HepG2 (cell line): ENCODE measurements around the gene ZNF185. TPM values are rescaled to one million over a fixed set of nuclear protein-coding genes. Genes with fewer than 3 reads are reported as not detected.

ENCODE experiments used
- ATAC-seq: fragments of 200-7000 bp; cut with Tn5 transposase; 3 replicates; pipeline ENCODE4 v1.9.1; 2020; ENCODE audit warnings: mild to moderate bottlenecking, moderate library complexity
- BruUV-seq: library from RNA; stranded (reverse); fragments of 400-500 nt; replicated peaks from 2 replicates; lab custom pipeline; 2021; lab: Mats Ljungman, UMichigan
- CTCF ChIA-PET: fragments of 300-600 bp; formaldehyde crosslinking; extraction: SDS; loops from one replicate; lab custom pipeline; 2021; ENCODE audit warnings: low total read pairs, inconsistent platforms, low intra/inter-chr PET ratio; lab: Yijun Ruan, JAX
- POLR2A ChIA-PET: fragments of 350-600 bp; sonication (Branson Sonifier 250); formaldehyde crosslinking; loops from one replicate; lab custom pipeline; 2020; ENCODE audit warnings: antibody characterized with exemption, inconsistent platforms; lab: Yijun Ruan, JAX
- DNase-seq: peaks from one replicate; pipeline ENCODE4 v3.0.0-alpha.2; 2015; ENCODE audit warnings: low spot score
- FAIRE-seq: peaks from 3 replicates; lab custom pipeline; 2011; peaks lifted over from hg19 to GRCh38; lab: Jason Lieb, UNC
- H2AFZ ChIP-seq: one replicate; pipeline ENCODE4 v1.6.1; 2011; ENCODE audit warnings: low read length, inconsistent platforms
- H3K27ac ChIP-seq: fragments of 300-600 bp; 3 replicates; pipeline ENCODE4 v1.8.0; 2011; ENCODE audit warnings: mixed run types, mild to moderate bottlenecking, mixed read lengths, low read length, inconsistent platforms; ENCODE audit not compliant: insufficient read depth; ENCODE audit errors: extremely low read length
- H3K27me3 ChIP-seq, 2 experiments: fragments of 200-600 bp in 1 of 2; 2 replicates in 1 of 2; 3 replicates in 1 of 2; pipeline versions ENCODE4 v1.6.0 to v1.8.0; 2011; ENCODE audit warnings: low read length in 2 of 2, mild to moderate bottlenecking in 2 of 2, moderate library complexity in 2 of 2, inconsistent platforms in 1 of 2; ENCODE audit not compliant: insufficient read depth in 2 of 2, control insufficient read depth in 1 of 2
- H3K36me3 ChIP-seq, 2 experiments: fragments of 200-600 bp in 1 of 2; replicated peaks in 1 of 2; 2 replicates in 1 of 2; 3 replicates in 1 of 2; pipeline versions ENCODE4 v1.5.1 to v1.8.0; 2011; ENCODE audit warnings: low read length in 2 of 2, inconsistent platforms in 1 of 2; ENCODE audit not compliant: insufficient read depth in 2 of 2, control insufficient read depth in 1 of 2
- H3K4me1 ChIP-seq: 2 replicates; pipeline ENCODE4 v1.5.1; 2012; ENCODE audit warnings: low read length, inconsistent platforms; ENCODE audit not compliant: insufficient read depth
- H3K4me2 ChIP-seq: 2 replicates; pipeline ENCODE4 v1.6.0; 2011; ENCODE audit warnings: low read depth, low read length, inconsistent platforms
- H3K4me3 ChIP-seq, 3 experiments: fragments of 200-600 bp in 1 of 3; sonication (generic), shearing (Covaris generic) in 1 of 3; replicated peaks in 1 of 3; 2 replicates each; pipeline ENCODE4 v1.5.1; 2011 to 2016; ENCODE audit warnings: low read length in 3 of 3, inconsistent platforms in 2 of 3, low read depth in 2 of 3, mild to moderate bottlenecking in 2 of 3, control low read depth in 1 of 3, mixed read lengths in 1 of 3; ENCODE audit not compliant: insufficient read depth in 1 of 3
- H3K79me2 ChIP-seq: one replicate; pipeline ENCODE4 v1.6.1; 2011; ENCODE audit warnings: low read length, inconsistent platforms; ENCODE audit not compliant: insufficient read depth
- H3K9ac ChIP-seq: 2 replicates; pipeline ENCODE4 v1.6.0; 2011; ENCODE audit warnings: mild to moderate bottlenecking, low read depth, low read length, inconsistent platforms; ENCODE audit not compliant: insufficient read depth
- H3K9me3 ChIP-seq: 2 replicates; pipeline ENCODE4 v1.5.1; 2012; ENCODE audit warnings: mild to moderate bottlenecking, low read length
- H4K20me1 ChIP-seq: 2 replicates; pipeline ENCODE4 v1.6.0; 2011; ENCODE audit warnings: inconsistent platforms, mild to moderate bottlenecking, low read length, moderate library complexity; ENCODE audit not compliant: insufficient read depth
- ADNP ChIP-seq: sonication (generic); formaldehyde crosslinking; IDR thresholded peaks from 2 replicates; pipeline ENCODE4 v1.4.0; 2020; ENCODE audit warnings: missing genetic modification reagents
- NAIF1 ChIP-seq: sonication (generic); formaldehyde crosslinking; IDR thresholded peaks from 2 replicates; pipeline ENCODE4 v1.5.0; 2020; ENCODE audit warnings: mild to moderate bottlenecking, missing genetic modification reagents, borderline replicate concordance
- NR1H2 ChIP-seq: sonication (generic); formaldehyde crosslinking; IDR thresholded peaks from 2 replicates; pipeline ENCODE4 v1.8.1; 2022; ENCODE audit warnings: low read depth, missing genetic modification reagents, borderline replicate concordance
- PHB2 ChIP-seq: fragments of 450-650 bp; IDR thresholded peaks from 2 replicates; pipeline ENCODE4 v1.6.1; 2018; ENCODE audit not compliant: partially characterized antibody
- RARA ChIP-seq: IDR thresholded peaks from 2 replicates; pipeline ENCODE4 v1.6.1; 2016; ENCODE audit warnings: missing genetic modification reagents, missing compliant biosample characterization
- SMC3 ChIP-seq: IDR thresholded peaks from 2 replicates; pipeline ENCODE4 v1.6.1; 2011; ENCODE audit warnings: low read length, improper control_type of control experiment
- SNRNP70 ChIP-seq: fragments of 200-400 bp; formaldehyde crosslinking; IDR thresholded peaks from 2 replicates; pipeline ENCODE4 v1.6.1; 2017; ENCODE audit warnings: mild to moderate bottlenecking, low read depth, low read length, moderate library complexity
- SRSF9 ChIP-seq: fragments of 200-400 bp; formaldehyde crosslinking; IDR thresholded peaks from 2 replicates; pipeline ENCODE4 v1.6.1; 2018; ENCODE audit warnings: borderline replicate concordance, mild to moderate bottlenecking, low read depth, low read length; ENCODE audit not compliant: insufficient read depth, poor library complexity, severe bottlenecking
- TBL1XR1 ChIP-seq: fragments of 150-350 bp; IDR thresholded peaks from 2 replicates; pipeline ENCODE4 v1.6.1; 2014; ENCODE audit warnings: borderline replicate concordance, low read length; ENCODE audit not compliant: partially characterized antibody
- ZBTB21 ChIP-seq: sonication (generic); formaldehyde crosslinking; IDR thresholded peaks from 2 replicates; pipeline ENCODE4 v1.4.0; 2020; ENCODE audit warnings: missing genetic modification reagents
- ZFP90 ChIP-seq: sonication (generic); formaldehyde crosslinking; IDR thresholded peaks from 2 replicates; pipeline ENCODE4 v1.8.0; 2022; ENCODE audit warnings: missing genetic modification reagents, mild to moderate bottlenecking, inconsistent platforms, borderline replicate concordance
- ZFYVE20 ChIP-seq: sonication (generic); formaldehyde crosslinking; IDR thresholded peaks from 2 replicates; pipeline ENCODE4 v1.8.0; 2023; ENCODE audit warnings: low read depth, mild to moderate bottlenecking, moderate library complexity, missing genetic modification reagents, borderline replicate concordance
- ZNF577 ChIP-seq: sonication (generic); formaldehyde crosslinking; IDR thresholded peaks from 2 replicates; pipeline ENCODE4 v1.4.0; 2020; ENCODE audit warnings: mild to moderate bottlenecking, low read depth, missing genetic modification reagents, borderline replicate concordance
- ZNF773 ChIP-seq: sonication (generic); formaldehyde crosslinking; IDR thresholded peaks from 2 replicates; pipeline ENCODE4 v1.4.0; 2020; ENCODE audit warnings: missing genetic modification reagents, borderline replicate concordance
- ZNF790 ChIP-seq: sonication (generic); formaldehyde crosslinking; IDR thresholded peaks from 2 replicates; pipeline ENCODE4 v1.8.0; 2022; ENCODE audit warnings: missing genetic modification reagents, mild to moderate bottlenecking, borderline replicate concordance
- ZNF850 ChIP-seq: sonication (generic); formaldehyde crosslinking; conservative IDR thresholded peaks from 2 replicates; pipeline ENCODE4 v1.9.0; 2021; ENCODE audit warnings: mild to moderate bottlenecking, missing genetic modification reagents
- whole genome bisulfite sequencing: methylation state at CpG from one replicate; pipeline ENCODE4 v1.1.6; 2017; ENCODE audit warnings: low lambda C conversion rate; 5-methylcytosine and 5-hydroxymethylcytosine counted together
- in situ Hi-C: cut with HindIII; loops from 2 replicates; pipeline ENCODE4 v1.10.0; 2017; ENCODE audit warnings: low pct_unique_long_range_greater_than_20kb; ENCODE audit not compliant: extremely low pct_ligation_motif_present
- intact Hi-C: fragments of 100-400 bp; cut with micrococcal nuclease; formaldehyde crosslinking; loops from one replicate; pipeline ENCODE4 v1.10.0; 2022; ENCODE audit not compliant: unreplicated experiment
- polyA plus RNA-seq, 8 experiments: library from polyadenylated mRNA; depleted of rRNA in 3 of 8; stranded (reverse) in 7 of 8; unstranded in 1 of 8; fragments of >200 nt; fragmentation: Illumina TruSeq in 4 of 8; extraction: Trizol in 4 of 8; gene quantifications; 2 replicates each; pipeline versions ENCODE4 v1.2.1 to v1.2.3, GENCODE V29; 2011 to 2016; ENCODE audit warnings: low read depth in 4 of 8, missing spikeins in 1 of 8, mixed read lengths in 1 of 8; ENCODE audit not compliant: insufficient read depth in 1 of 8
- total RNA-seq, 5 experiments: library from RNA; depleted of rRNA; stranded (reverse); fragments of >200 nt; fragmentation: Illumina TruSeq; extraction: Trizol; gene quantifications; 2 replicates each; pipeline ENCODE4 v1.2.3, GENCODE V29; 2016; ENCODE audit warnings: low read depth in 1 of 5
- TF ChIP-seq, protein P1 (sequence below): sonication (generic); formaldehyde crosslinking; conservative IDR thresholded peaks from 2 replicates; pipeline ENCODE4 v1.8.0; 2022; ENCODE audit warnings: missing genetic modification reagents
- TF ChIP-seq, protein P2 (sequence below): sonication (generic); formaldehyde crosslinking; IDR thresholded peaks from 2 replicates; pipeline ENCODE4 v1.4.0; 2020; ENCODE audit warnings: missing genetic modification reagents
- TF ChIP-seq, protein P3 (sequence below): sonication (generic); formaldehyde crosslinking; IDR thresholded peaks from 2 replicates; pipeline ENCODE4 v1.5.0; 2020; ENCODE audit warnings: missing genetic modification reagents

Gene ZNF185
- total and polyA plus RNA-seq, 2 of the 13 experiments (the other 11 are each of a cell fraction or from before 2014, with no cell fraction given): 1.6 to 3.4 TPM

DNA sequence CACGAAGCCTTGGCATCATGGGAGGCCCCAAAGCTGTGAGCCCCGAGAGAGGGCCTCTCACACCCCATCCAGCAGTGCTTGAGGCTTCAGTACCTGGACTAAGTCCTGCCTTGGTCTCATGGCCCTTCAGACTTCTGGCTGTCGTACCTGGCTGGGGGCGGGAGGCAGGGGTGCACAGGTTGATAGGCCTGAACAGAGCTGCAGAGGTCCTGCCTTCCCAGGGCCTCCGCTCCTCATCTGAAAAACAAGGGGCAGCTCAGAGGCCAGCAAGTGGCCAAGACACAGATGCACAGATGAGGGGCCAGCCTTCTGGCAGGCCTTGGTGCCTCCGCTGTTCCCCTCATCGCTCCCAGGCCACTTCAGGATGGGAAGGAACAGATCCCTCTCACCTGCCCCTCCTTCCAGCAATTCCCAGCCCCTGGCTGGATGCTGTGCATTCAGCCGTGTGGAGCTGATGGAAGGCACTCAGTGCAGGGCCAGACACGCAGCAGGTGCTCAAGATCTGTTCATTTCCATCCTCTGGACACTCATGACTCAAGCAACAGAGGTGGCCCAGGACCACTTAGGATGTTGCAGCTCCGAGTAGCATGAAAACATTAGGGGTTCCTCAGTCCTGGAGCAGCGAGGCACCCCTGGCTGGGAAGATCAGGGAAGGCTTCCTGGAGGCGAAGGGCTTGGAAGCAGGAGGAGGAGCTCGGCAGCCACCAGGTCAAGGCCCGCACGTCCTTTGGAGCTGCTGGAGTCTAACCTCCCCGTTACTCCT lies 1.4 kb downstream of the ZNF185 start:
- BruUV-seq: no TSS peak
- POLR2A ChIA-PET: no interaction called here
- no CpG with 5 or more reads among the region's 16 CpGs for WGBS
- no peak overlapping the region for H3K4me3 ChIP-seq
- no peak overlapping the region for H3K4me2 ChIP-seq
- no peak overlapping the region for H3K27ac ChIP-seq
- no peaks in the 10 kb centered on the region for H3K36me3 ChIP-seq
- DNase-seq (no peak), ATAC-seq (no peak), FAIRE-seq (no peak)
- no peaks in the 10 kb centered on the region for H3K9me3 ChIP-seq
- H3K4me1 ChIP-seq: no peaks in the 10 kb centered on the region
- peaks cover 0 to 11% of the 10 kb centered on the region in 2 experiments; a peak in 2 of 5 replicates for H3K27me3 ChIP-seq
- no peaks in the 10 kb centered on the region for H3K79me2 ChIP-seq
- in situ Hi-C loops: no loop called here
- H4K20me1 ChIP-seq: no peaks in the 10 kb centered on the region
- no peak overlapping the region for H2AFZ ChIP-seq
- intact Hi-C loops: no loop called here
- TF ChIP-seq ZFP90 (no peak), ZNF773 (CRISPR knock-in tag) (no peak), ZNF790 (CRISPR knock-in tag) (no peak), SMC3 (no peak), NR1H2 (CRISPR knock-in tag) (no peak), ZFYVE20 (CRISPR knock-in tag) (no peak), SRSF9 (no peak), TBL1XR1 (no peak), ZNF577 (CRISPR knock-in tag) (no peak), SNRNP70 (no peak), ZBTB21 (CRISPR knock-in tag) (no peak), PHB2 (no peak), ADNP (CRISPR knock-in tag) (no peak), RARA (CRISPR knock-in tag) (no peak), ZNF850 (no peak), NAIF1 (CRISPR knock-in tag) (no peak)
- TF ChIP-seq, protein P1, sequence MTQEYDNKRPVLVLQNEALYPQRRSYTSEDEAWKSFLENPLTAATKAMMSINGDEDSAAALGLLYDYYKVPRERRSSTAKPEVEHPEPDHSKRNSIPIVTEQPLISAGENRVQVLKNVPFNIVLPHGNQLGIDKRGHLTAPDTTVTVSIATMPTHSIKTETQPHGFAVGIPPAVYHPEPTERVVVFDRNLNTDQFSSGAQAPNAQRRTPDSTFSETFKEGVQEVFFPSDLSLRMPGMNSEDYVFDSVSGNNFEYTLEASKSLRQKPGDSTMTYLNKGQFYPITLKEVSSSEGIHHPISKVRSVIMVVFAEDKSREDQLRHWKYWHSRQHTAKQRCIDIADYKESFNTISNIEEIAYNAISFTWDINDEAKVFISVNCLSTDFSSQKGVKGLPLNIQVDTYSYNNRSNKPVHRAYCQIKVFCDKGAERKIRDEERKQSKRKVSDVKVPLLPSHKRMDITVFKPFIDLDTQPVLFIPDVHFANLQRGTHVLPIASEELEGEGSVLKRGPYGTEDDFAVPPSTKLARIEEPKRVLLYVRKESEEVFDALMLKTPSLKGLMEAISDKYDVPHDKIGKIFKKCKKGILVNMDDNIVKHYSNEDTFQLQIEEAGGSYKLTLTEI: no peak
- TF ChIP-seq, protein P2, sequence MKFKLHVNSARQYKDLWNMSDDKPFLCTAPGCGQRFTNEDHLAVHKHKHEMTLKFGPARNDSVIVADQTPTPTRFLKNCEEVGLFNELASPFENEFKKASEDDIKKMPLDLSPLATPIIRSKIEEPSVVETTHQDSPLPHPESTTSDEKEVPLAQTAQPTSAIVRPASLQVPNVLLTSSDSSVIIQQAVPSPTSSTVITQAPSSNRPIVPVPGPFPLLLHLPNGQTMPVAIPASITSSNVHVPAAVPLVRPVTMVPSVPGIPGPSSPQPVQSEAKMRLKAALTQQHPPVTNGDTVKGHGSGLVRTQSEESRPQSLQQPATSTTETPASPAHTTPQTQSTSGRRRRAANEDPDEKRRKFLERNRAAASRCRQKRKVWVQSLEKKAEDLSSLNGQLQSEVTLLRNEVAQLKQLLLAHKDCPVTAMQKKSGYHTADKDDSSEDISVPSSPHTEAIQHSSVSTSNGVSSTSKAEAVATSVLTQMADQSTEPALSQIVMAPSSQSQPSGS (CRISPR knock-in tag): no peak
- TF ChIP-seq, protein P3, sequence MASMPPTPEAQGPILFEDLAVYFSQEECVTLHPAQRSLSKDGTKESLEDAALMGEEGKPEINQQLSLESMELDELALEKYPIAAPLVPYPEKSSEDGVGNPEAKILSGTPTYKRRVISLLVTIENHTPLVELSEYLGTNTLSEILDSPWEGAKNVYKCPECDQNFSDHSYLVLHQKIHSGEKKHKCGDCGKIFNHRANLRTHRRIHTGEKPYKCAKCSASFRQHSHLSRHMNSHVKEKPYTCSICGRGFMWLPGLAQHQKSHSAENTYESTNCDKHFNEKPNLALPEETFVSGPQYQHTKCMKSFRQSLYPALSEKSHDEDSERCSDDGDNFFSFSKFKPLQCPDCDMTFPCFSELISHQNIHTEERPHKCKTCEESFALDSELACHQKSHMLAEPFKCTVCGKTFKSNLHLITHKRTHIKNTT (CRISPR knock-in tag): no peak
- no peak overlapping the region for H3K9ac ChIP-seq
- CTCF ChIA-PET: no interaction called here
